Esophagus squamous epithelium (tissue), 4 donors: ENCODE data around the gene HOXB4.

ENCODE experiments used
- POLR2A ChIP-seq, 4 donors: fragments of 450-650 bp; IDR thresholded peaks; one replicate each; pipeline ENCODE4 v1.6.1; 2017; ENCODE audit warnings: antibody characterized with exemption in 4 of 4, mild to moderate bottlenecking in 4 of 4, moderate library complexity in 3 of 4
- TF ChIP-seq, protein P1 (sequence below), 6 experiments: fragments of 450-650 bp in 4 of 6; fragments of 200-600 bp in 2 of 6; sonication (generic) in 2 of 6; IDR thresholded peaks; one replicate each; pipeline ENCODE4 v1.5.1; 2016 to 2019; ENCODE audit warnings: antibody characterized with exemption in 6 of 6, mild to moderate bottlenecking in 4 of 6, moderate library complexity in 4 of 6

DNA sequence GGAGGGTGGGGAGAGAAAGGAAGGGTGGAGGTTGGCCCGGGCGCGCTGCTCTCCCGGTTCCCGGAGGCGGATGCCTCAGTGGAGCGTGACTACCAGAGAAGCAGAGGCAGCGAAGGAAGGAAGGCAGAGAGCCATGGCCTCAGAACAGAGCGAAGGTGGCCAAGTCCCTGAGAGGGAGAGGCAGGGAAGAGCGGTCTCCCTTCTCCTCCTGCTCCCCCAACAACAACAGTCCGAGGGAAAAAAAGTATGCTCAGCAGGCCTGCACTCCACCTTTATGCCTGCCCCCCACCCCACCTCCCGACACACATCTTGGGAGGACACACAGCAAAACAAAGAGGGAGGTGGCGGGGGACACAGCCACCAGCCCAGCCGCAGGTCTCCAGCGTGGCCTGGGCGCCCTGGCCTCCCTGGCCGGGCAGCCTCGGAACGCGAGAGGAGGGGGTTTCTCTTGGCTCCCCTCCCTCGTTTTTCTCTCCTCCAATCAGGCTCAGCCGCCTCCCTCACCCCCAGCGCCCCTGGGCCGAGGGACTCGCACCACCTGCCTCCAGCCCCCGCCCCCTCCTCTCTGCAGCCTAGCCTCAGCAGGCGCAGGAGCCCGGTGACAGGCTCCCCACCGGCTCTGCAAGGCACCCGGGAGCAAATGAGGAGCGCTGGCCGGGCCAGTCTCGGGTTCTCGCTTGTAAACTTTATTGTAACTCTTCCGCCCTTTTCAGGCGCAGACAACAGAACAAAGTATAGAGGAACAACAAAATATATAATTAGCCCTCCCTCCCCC lies 33.7 kb upstream of the HOXB4 start:
- TF ChIP-seq, protein P1, sequence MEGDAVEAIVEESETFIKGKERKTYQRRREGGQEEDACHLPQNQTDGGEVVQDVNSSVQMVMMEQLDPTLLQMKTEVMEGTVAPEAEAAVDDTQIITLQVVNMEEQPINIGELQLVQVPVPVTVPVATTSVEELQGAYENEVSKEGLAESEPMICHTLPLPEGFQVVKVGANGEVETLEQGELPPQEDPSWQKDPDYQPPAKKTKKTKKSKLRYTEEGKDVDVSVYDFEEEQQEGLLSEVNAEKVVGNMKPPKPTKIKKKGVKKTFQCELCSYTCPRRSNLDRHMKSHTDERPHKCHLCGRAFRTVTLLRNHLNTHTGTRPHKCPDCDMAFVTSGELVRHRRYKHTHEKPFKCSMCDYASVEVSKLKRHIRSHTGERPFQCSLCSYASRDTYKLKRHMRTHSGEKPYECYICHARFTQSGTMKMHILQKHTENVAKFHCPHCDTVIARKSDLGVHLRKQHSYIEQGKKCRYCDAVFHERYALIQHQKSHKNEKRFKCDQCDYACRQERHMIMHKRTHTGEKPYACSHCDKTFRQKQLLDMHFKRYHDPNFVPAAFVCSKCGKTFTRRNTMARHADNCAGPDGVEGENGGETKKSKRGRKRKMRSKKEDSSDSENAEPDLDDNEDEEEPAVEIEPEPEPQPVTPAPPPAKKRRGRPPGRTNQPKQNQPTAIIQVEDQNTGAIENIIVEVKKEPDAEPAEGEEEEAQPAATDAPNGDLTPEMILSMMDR (IDR thresholded peaks at IDR 0.05), result no peak
- TF ChIP-seq POLR2A (IDR thresholded peaks at IDR 0.05), result no peak
